Effector memory CD8-positive, alpha-beta T cell (primary cell): ENCODE data around the gene GLT6D1.

ENCODE experiments used
- ATAC-seq: fragments of 150-1000 bp; cut with Tn5 transposase; replicated peaks from 2 replicates; pipeline ENCODE4 v1.10.0; 2021; ENCODE audit warnings: mild to moderate bottlenecking, moderate library complexity
- DNase-seq, 3 experiments: peaks; one replicate each; pipeline ENCODE4 v3.0.0; 2021
- H3K27ac Mint-ChIP-seq, 2 donors: one replicate each; pipeline ENCODE4 v1.8.0; 2022; ENCODE audit warnings: mild to moderate bottlenecking in 2 of 2, mixed read lengths in 2 of 2, moderate library complexity in 2 of 2
- H3K27me3 Mint-ChIP-seq, 2 donors: one replicate each; pipeline ENCODE4 v1.8.0; 2022; ENCODE audit warnings: mixed read lengths in 2 of 2
- H3K36me3 Mint-ChIP-seq: one replicate; pipeline ENCODE4 v1.8.0; 2022; ENCODE audit warnings: mild to moderate bottlenecking, moderate library complexity, mixed read lengths; ENCODE audit not compliant: insufficient read depth
- H3K4me1 Mint-ChIP-seq, 2 donors: one replicate each; pipeline ENCODE4 v1.8.0; 2022; ENCODE audit warnings: low read depth in 2 of 2, mixed read lengths in 2 of 2
- H3K4me3 Mint-ChIP-seq, 2 donors: one replicate each; pipeline ENCODE4 v1.8.0; 2022; ENCODE audit warnings: mild to moderate bottlenecking in 2 of 2, mixed read lengths in 2 of 2, moderate library complexity in 2 of 2
- H3K9me3 Mint-ChIP-seq, 2 donors: one replicate each; pipeline ENCODE4 v1.8.0; 2022; ENCODE audit warnings: mixed read lengths in 2 of 2

The GLT6D1 gene

GRCh38 chr9:135612981-135613910 lies 26.1 kb downstream of the GLT6D1 start:
- Mint-ChIP-seq H3K4me3 (no peak overlapping the region), H3K36me3 (peaks cover 3% of the 10 kb centered on the region), H3K9me3 (no peaks in the 10 kb centered on the region), H3K27ac (no peak overlapping the region), H3K27me3 (peaks cover 10 to 49% of the 10 kb centered on the region in 2 donors), H3K4me1 (no peaks in the 10 kb centered on the region)
- ATAC-seq (no peak), DNase-seq (no peak)

- Mint-ChIP-seq H3K36me3 (peaks cover 3% of the 10 kb centered on the region), H3K27me3 (peaks cover 8 to 45% of the 10 kb centered on the region in 2 donors), H3K4me1 (no peaks in the 10 kb centered on the region), H3K9me3 (no peaks in the 10 kb centered on the region), H3K27ac (no peak overlapping the region), H3K4me3 (no peak overlapping the region)
- ATAC-seq: no peak
- no peak for DNase-seq
Observed at GRCh38 chr9:135612437-135612836, 26.9 kb downstream of the GLT6D1 start.

- no peak for ATAC-seq
- H3K36me3 Mint-ChIP-seq: peaks cover 3% of the 10 kb centered on the region
- no peaks in the 10 kb centered on the region for H3K9me3 Mint-ChIP-seq
- H3K27me3 Mint-ChIP-seq: peaks cover 8 to 51% of the 10 kb centered on the region in 2 donors
- DNase-seq: no peak
- no peak overlapping the region for H3K4me3 Mint-ChIP-seq
- no peak overlapping the region for H3K27ac Mint-ChIP-seq
- no peaks in the 10 kb centered on the region for H3K4me1 Mint-ChIP-seq
Observed at GRCh38 chr9:135611875-135612209, 27.5 kb downstream of the GLT6D1 start.

GRCh38 chr9:135611142-135611874 lies 28.0 kb downstream of the GLT6D1 start:
- Mint-ChIP-seq H3K4me3 (no peak overlapping the region), H3K27ac (no peak overlapping the region), H3K9me3 (no peaks in the 10 kb centered on the region), H3K4me1 (no peaks in the 10 kb centered on the region), H3K36me3 (peaks cover 3% of the 10 kb centered on the region), H3K27me3 (peaks cover 8 to 55% of the 10 kb centered on the region in 2 donors)
- no peak for ATAC-seq
- no peak for DNase-seq

GRCh38 chr9:135610290-135611141 lies 28.8 kb downstream of the GLT6D1 start:
- no peaks in the 10 kb centered on the region for H3K4me1 Mint-ChIP-seq
- peaks cover 8 to 47% of the 10 kb centered on the region in 2 donors for H3K27me3 Mint-ChIP-seq
- H3K4me3 Mint-ChIP-seq: no peak overlapping the region
- ATAC-seq (no peak), DNase-seq (no peak)
- no peak overlapping the region for H3K27ac Mint-ChIP-seq
- peaks cover 3% of the 10 kb centered on the region for H3K36me3 Mint-ChIP-seq
- no peaks in the 10 kb centered on the region for H3K9me3 Mint-ChIP-seq

GRCh38 chr9:135609366-135609955 lies 29.9 kb downstream of the GLT6D1 start:
- Mint-ChIP-seq H3K9me3 (no peaks in the 10 kb centered on the region), H3K4me3 (no peak overlapping the region), H3K36me3 (peaks cover 3% of the 10 kb centered on the region), H3K4me1 (no peaks in the 10 kb centered on the region), H3K27ac (no peak overlapping the region), H3K27me3 (peaks cover 8 to 40% of the 10 kb centered on the region in 2 donors)
- ATAC-seq (no peak), DNase-seq (no peak)

- Mint-ChIP-seq H3K27ac (no peak overlapping the region), H3K4me1 (no peaks in the 10 kb centered on the region), H3K9me3 (no peaks in the 10 kb centered on the region), H3K27me3 (peaks cover 8 to 40% of the 10 kb centered on the region in 2 donors), H3K36me3 (peaks cover 3% of the 10 kb centered on the region), H3K4me3 (no peak overlapping the region)
- DNase-seq (no peak), ATAC-seq (no peak)
Observed at GRCh38 chr9:135608999-135609317, 30.4 kb downstream of the GLT6D1 start.

GRCh38 chr9:135608294-135608998 lies 30.9 kb downstream of the GLT6D1 start:
- Mint-ChIP-seq H3K4me3 (no peak overlapping the region), H3K27ac (no peak overlapping the region), H3K4me1 (peaks cover 2 to 3% of the 10 kb centered on the region in 2 donors), H3K27me3 (peaks cover 8 to 43% of the 10 kb centered on the region in 2 donors), H3K36me3 (peaks cover 3% of the 10 kb centered on the region), H3K9me3 (no peaks in the 10 kb centered on the region)
- DNase-seq: no peak
- no peak for ATAC-seq

- ATAC-seq: no peak
- Mint-ChIP-seq H3K9me3 (no peaks in the 10 kb centered on the region), H3K4me3 (no peak overlapping the region), H3K4me1 (peaks cover 3 to 4% of the 10 kb centered on the region in 2 donors), H3K27ac (no peak overlapping the region), H3K27me3 (peaks cover 8 to 40% of the 10 kb centered on the region in 2 donors), H3K36me3 (peaks cover 3% of the 10 kb centered on the region)
- no peak for DNase-seq
Observed at GRCh38 chr9:135607401-135608293, 31.7 kb downstream of the GLT6D1 start.

GRCh38 chr9:135606885-135607259 lies 32.5 kb downstream of the GLT6D1 start:
- H3K4me3 Mint-ChIP-seq: no peak overlapping the region
- DNase-seq: no peak
- no peak overlapping the region for H3K27ac Mint-ChIP-seq
- no peaks in the 10 kb centered on the region for H3K36me3 Mint-ChIP-seq
- peaks cover 3 to 4% of the 10 kb centered on the region in 2 donors for H3K4me1 Mint-ChIP-seq
- H3K27me3 Mint-ChIP-seq: peaks cover 5 to 32% of the 10 kb centered on the region in 2 donors
- no peaks in the 10 kb centered on the region for H3K9me3 Mint-ChIP-seq
- no peak for ATAC-seq

GRCh38 chr9:135605238-135605781 lies 34.0 kb downstream of the GLT6D1 start:
- no peak overlapping the region for H3K27ac Mint-ChIP-seq
- no peaks in the 10 kb centered on the region for H3K9me3 Mint-ChIP-seq
- no peaks in the 10 kb centered on the region for H3K36me3 Mint-ChIP-seq
- no peak overlapping the region for H3K4me3 Mint-ChIP-seq
- H3K27me3 Mint-ChIP-seq: peaks cover 14 to 34% of the 10 kb centered on the region in 2 donors
- DNase-seq (no peak), ATAC-seq (no peak)
- peaks cover 3 to 4% of the 10 kb centered on the region in 2 donors for H3K4me1 Mint-ChIP-seq
